ENCODE results near the gene CABP4. TPM values are rescaled to one million over a fixed set of nuclear protein-coding genes. Genes with fewer than 3 reads are reported as not detected.

CABP4 gene
- total RNA-seq, 1 experiment from 2014 or later: not detected

DNA sequence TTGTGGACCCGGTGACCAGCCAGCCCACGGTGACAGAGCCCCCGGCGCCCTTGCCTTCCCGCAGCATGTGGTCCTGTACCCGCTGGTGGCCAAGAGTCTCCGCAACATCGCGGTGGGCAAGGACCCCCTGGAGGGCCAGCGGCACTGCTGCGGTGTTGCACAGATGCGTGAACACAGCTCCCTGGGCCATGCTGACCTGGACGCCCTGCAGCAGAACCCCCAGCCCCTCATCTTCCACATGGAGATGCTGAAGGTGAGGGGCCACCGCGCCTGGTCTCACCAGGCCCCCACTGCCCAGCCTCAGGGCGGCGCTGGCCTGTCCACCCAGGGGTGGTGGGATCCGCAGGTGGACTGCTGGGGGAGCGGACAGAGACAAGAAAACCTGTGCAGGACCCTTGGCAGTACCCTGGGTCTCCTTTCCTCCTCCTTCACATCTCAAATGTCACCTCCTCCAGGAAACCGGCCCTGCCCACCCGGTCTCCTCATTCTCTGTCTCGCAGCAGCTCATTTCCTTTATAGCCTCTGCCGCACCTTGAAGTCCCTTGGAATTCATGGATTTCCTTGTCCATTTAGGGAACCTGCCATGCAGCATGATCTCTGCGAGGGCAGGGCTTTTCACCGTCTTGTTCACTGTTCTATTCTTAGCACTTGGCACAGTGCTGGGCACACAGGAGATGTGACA, 34.2 kb downstream of the CABP4 start (continued):
- TF ChIP-seq ZNF423 (CRISPR knock-in tag; IDR thresholded peaks at IDR 0.05) (no peak), TP53 (CRISPR knock-in tag; IDR thresholded peaks at IDR 0.05) (no peak), OVOL2 (CRISPR knock-in tag; IDR thresholded peaks at IDR 0.05; ENCODE audit: borderline replicate concordance) (no peak), EMX1 (CRISPR knock-in tag; IDR thresholded peaks at IDR 0.05) (no peak), NFE2L1 (CRISPR knock-in tag; IDR thresholded peaks at IDR 0.05) (no peak), SMAD4 (CRISPR knock-in tag; IDR thresholded peaks at IDR 0.05) (no peak), HMGA2 (CRISPR knock-in tag; IDR thresholded peaks at IDR 0.05) (no peak), MLX (CRISPR knock-in tag; IDR thresholded peaks at IDR 0.05) (no peak), SMAD3 (CRISPR knock-in tag; IDR thresholded peaks at IDR 0.05; ENCODE audit: borderline replicate concordance) (no peak), ZNF281 (CRISPR knock-in tag; IDR thresholded peaks at IDR 0.05) (no peak), ZSCAN18 (CRISPR knock-in tag; IDR thresholded peaks at IDR 0.05) (no peak)

DNA sequence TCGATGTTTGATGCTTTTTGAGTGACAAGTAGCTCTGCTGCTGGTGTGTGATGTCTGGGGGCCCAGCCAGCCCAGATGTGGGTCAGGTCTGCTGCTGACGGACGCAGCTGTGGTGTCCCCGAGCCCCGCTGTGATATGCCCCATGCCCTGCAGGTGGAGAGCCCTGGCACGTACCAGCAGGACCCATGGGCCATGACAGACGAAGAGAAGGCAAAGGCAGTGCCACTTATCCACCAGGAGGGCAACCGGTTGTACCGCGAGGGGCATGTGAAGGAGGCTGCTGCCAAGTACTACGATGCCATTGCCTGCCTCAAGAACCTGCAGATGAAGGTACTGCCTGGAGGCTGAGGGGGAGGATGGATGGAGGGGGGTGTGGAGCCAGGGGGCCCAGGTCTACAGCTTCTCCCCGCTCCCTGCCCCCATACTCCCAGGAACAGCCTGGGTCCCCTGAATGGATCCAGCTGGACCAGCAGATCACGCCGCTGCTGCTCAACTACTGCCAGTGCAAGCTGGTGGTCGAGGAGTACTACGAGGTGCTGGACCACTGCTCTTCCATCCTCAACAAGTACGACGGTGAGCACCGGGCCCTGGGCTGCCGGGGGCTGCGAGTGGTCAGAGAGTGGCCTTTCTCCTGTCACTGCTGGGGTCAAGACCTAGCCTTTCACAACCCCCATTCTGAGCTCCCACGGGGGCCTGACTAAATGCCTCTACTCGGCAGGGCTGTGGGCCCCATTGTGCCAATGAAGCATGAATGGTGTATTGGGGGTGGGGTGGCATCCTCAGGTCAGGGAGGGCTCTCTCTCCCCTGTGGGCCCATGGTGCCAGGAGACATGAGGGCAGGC, 35.0 kb downstream of the CABP4 start:
- H3K27me3 Mint-ChIP-seq (ENCODE audit: low read depth): no peaks in the 10 kb centered on the region; the same call in 1 of the 2 replicates
- H3K27ac Mint-ChIP-seq: no peak overlapping the region
- DNase-seq (ENCODE audit: low spot score) (no peak), ATAC-seq (no peak)
- H3K36me3 Mint-ChIP-seq: peaks cover 10% of the 10 kb centered on the region; the same call in 1 of the 2 replicates
- ChIA-PET CTCF (interaction anchor here (1.1 kb wide), 1 partner anchor 22 kb away, joined by 3 read pairs; no protein-coding TSS in a partner anchor), POLR2A (no interaction called here)
- TF ChIP-seq ZNF121 (CRISPR knock-in tag; IDR thresholded peaks at IDR 0.05) (no peak), ATF3 (CRISPR knock-in tag; conservative IDR thresholded peaks at IDR 0.05) (no peak), CREM (CRISPR knock-in tag; IDR thresholded peaks at IDR 0.05) (no peak), ZNF396 (CRISPR knock-in tag; IDR thresholded peaks at IDR 0.05; ENCODE audit: borderline replicate concordance) (no peak), ZBTB21 (CRISPR knock-in tag; IDR thresholded peaks at IDR 0.05; ENCODE audit: borderline replicate concordance) (no peak), SP1 (CRISPR knock-in tag; conservative IDR thresholded peaks at IDR 0.05) (no peak)
- H3K4me1 Mint-ChIP-seq: peaks cover 6% of the 10 kb centered on the region
- no peak overlapping the region for H3K4me3 Mint-ChIP-seq
- no peaks in the 10 kb centered on the region for H3K9me3 Mint-ChIP-seq

GRCh38 chr11:67490727-67491065, 35.5 kb downstream of the CABP4 start:
- Mint-ChIP-seq H3K36me3 (peaks cover 10% of the 10 kb centered on the region; the same call in 1 of the 2 replicates), H3K4me1 (peaks cover 6% of the 10 kb centered on the region), H3K4me3 (no peak overlapping the region), H3K27me3 (ENCODE audit: low read depth) (no peaks in the 10 kb centered on the region; the same call in 1 of the 2 replicates), H3K27ac (no peak overlapping the region), H3K9me3 (no peaks in the 10 kb centered on the region)
- DNase-seq (ENCODE audit: low spot score) (no peak), ATAC-seq (no peak)
- TF ChIP-seq MYBL2 (CRISPR knock-in tag; IDR thresholded peaks at IDR 0.05) (no peak), GTF2I (CRISPR knock-in tag; conservative IDR thresholded peaks at IDR 0.05) (no peak), ZNF396 (CRISPR knock-in tag; IDR thresholded peaks at IDR 0.05; ENCODE audit: borderline replicate concordance) (no peak), IRF2 (CRISPR knock-in tag; IDR thresholded peaks at IDR 0.05; ENCODE audit: borderline replicate concordance, low read depth) (no peak), GABPB1 (CRISPR knock-in tag; IDR thresholded peaks at IDR 0.05) (no peak), MAX (CRISPR knock-in tag; IDR thresholded peaks at IDR 0.05) (no peak)
- TF ChIP-seq, protein P1, sequence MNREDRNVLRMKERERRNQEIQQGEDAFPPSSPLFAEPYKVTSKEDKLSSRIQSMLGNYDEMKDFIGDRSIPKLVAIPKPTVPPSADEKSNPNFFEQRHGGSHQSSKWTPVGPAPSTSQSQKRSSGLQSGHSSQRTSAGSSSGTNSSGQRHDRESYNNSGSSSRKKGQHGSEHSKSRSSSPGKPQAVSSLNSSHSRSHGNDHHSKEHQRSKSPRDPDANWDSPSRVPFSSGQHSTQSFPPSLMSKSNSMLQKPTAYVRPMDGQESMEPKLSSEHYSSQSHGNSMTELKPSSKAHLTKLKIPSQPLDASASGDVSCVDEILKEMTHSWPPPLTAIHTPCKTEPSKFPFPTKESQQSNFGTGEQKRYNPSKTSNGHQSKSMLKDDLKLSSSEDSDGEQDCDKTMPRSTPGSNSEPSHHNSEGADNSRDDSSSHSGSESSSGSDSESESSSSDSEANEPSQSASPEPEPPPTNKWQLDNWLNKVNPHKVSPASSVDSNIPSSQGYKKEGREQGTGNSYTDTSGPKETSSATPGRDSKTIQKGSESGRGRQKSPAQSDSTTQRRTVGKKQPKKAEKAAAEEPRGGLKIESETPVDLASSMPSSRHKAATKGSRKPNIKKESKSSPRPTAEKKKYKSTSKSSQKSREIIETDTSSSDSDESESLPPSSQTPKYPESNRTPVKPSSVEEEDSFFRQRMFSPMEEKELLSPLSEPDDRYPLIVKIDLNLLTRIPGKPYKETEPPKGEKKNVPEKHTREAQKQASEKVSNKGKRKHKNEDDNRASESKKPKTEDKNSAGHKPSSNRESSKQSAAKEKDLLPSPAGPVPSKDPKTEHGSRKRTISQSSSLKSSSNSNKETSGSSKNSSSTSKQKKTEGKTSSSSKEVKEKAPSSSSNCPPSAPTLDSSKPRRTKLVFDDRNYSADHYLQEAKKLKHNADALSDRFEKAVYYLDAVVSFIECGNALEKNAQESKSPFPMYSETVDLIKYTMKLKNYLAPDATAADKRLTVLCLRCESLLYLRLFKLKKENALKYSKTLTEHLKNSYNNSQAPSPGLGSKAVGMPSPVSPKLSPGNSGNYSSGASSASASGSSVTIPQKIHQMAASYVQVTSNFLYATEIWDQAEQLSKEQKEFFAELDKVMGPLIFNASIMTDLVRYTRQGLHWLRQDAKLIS (CRISPR knock-in tag; IDR thresholded peaks at IDR 0.05; ENCODE audit: borderline replicate concordance): no peak
- CTCF ChIA-PET: interaction anchor here (1.1 kb wide), 1 partner anchor 22 kb away, joined by 3 read pairs; no protein-coding TSS in a partner anchor
- POLR2A ChIA-PET: no interaction called here
